Right forelimb (tissue), 1 donor: ENCODE measurements around the gene DEPDC5.

Experiments used
- DNase-seq: peaks from one replicate; pipeline ENCODE4 v3.0.0-alpha.2; 2018

The DEPDC5 gene

GRCh38 chr22:31897842-31898805 lies 144.3 kb downstream of the DEPDC5 start:
- DNase-seq, result no peak

- DNase-seq, result no peak
Measured at GRCh38 chr22:31898926-31899325, 145.1 kb downstream of the DEPDC5 start.

- no peak for DNase-seq
Measured at GRCh38 chr22:31899669-31900068, 145.8 kb downstream of the DEPDC5 start.

GRCh38 chr22:31901388-31902137 lies 147.7 kb downstream of the DEPDC5 start:
- no peak for DNase-seq

- no peak for DNase-seq
Measured at GRCh38 chr22:31904651-31905050, 150.8 kb downstream of the DEPDC5 start.

DNA sequence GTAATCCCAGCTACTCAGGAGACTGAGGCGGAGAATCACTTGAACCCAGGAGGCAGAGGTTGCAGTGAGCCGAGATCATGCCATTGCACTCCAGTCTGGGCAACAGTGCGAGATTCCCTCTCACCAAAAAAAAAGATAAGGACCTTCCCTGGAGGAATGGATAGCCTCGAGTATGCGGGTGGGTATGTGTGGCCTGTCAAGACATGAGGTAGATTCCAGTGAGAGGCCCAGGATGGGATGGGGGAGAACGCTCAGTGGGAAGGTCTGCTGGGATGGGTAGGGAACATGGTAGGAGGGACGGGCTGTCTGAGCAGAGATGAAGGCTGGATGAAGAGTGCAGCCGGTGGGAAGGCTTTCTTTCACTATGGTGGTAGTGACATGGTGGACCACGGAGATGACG lies 151.5 kb downstream of the DEPDC5 start:
- no peak for DNase-seq

DNA sequence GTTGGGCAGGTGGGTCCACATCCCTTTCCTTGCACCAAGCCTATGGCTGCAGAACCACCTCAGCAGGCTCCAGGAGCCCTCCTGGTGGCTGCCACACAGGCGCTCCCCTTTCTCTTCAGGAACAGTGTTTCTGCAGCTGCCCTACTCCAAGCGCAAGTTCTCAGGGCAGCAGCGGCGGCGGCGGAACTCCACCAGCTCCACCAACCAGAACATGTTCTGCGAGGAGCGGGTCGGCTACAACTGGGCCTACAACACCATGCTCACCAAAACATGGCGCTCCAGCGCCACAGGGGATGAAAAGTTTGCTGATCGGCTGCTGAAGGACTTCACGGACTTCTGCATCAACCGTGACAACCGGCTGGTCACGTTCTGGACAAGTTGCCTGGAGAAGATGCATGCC lies 152.3 kb downstream of the DEPDC5 start:
- DNase-seq, result no peak

DNA sequence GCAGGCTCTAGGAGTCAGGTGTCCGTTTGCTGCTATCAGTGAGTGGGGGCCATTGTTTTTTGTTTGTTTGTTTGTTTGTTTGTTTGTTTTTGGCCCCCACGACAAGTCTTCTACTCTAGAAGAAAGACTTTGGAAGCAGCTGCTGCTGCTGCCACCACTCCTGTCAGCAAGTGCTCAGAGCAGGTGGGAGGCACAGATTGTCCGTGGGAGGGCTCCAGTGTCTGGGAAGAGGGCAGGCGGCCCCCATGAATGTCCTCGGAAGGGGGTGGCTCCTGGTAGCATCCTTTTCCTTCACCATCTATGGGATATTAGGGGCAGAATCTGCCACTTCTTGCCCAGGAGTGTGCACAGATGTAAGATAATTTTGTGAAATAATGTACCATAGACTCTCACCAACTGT lies 152.8 kb downstream of the DEPDC5 start:
- DNase-seq, result no peak

DNA sequence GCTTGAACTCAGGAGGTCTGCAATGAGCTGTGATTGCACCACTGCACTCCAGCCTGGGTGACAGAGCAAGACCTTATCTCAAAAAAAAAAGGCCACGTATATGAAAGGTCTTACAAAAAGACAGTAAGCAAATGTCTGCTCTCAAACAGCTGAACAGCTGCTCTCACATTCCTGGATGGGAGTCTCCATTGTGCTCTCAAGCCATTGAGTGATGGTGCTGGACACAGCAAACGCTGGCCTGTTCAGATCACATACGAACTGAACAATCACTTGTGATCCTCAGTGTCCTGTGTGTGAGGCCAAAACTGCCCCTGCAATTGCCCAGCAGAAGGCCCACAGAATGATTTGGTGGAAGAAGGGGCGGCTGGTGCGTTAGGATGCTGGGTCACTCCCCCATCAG lies 156.2 kb downstream of the DEPDC5 start:
- no peak for DNase-seq

DNA sequence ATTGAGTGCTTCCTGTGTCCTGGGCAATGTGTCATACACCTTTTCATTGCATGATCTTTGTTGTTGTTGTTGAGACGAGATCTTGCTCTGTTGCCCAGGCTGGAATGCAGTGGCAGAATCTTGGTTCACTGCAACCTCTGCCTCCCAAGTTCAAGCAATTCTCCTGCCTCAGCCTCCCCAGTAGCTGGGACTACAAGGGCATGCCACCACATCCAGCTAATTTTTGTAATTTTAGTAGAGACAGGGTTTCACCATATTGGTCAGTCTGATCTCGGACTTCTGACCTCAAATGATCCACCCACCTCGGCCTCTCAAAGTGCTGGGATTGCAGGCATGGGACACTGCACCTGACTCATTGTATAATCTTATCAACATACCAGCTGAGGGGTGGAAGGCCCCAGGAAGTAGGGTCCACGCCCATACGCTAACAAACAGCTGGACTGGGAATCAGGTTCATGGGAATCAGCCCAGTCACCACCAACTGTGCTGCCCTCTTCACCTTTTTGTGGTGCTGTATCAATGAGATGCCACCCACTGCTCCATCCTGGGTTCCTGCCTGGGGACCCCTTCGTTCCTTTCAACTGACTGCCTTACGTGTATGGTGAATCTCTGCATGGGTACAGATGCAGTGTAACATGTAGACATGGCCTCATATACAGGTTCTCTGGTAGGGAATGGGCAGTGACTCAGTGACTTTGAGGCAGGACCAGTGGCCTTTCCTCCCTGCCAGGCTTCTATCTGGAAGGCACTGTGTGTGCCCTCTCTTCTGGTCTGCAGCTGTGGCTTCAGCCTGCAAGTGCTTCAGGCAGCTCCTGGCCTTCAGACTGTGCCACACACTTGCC lies 158.0 kb downstream of the DEPDC5 start:
- DNase-seq, result no peak

- DNase-seq, result no peak
Measured at GRCh38 chr22:31912407-31912743, 158.6 kb downstream of the DEPDC5 start.

- DNase-seq, result no peak
Measured at GRCh38 chr22:31915586-31915985, 161.8 kb downstream of the DEPDC5 start.

DNA sequence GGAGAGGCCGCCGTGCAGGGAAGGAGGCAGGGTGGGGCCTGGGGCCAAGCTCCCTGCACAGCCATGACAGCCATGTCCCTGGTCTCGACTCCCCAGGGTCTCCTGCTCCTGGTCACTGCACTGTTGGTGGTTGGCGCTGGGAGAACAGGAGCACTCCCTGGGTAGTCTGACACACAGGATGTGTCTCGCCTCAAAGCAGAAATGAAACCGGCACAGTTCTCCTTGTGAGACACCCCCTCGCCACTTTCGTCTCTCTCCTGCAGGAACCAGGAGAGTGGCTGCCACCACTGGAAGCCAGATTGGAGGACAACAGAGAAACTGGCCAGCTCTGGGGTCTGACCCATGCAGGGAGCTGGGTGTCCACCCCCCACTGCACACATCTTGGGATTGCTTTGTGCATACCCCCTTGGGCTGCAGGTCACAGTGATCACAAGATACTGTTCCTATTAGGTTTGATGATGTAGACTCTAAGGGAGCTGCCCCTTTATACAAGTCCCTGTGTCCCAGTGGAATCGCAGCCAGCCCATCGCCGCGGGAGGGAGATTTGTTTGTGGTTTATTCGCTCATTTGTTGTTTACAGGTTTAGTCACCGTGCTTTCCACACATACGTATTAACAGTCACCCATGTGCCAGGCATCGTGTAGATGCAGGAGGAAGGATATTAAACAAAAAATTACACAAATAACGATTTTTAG lies 163.6 kb downstream of the DEPDC5 start:
- DNase-seq, result no peak

DNA sequence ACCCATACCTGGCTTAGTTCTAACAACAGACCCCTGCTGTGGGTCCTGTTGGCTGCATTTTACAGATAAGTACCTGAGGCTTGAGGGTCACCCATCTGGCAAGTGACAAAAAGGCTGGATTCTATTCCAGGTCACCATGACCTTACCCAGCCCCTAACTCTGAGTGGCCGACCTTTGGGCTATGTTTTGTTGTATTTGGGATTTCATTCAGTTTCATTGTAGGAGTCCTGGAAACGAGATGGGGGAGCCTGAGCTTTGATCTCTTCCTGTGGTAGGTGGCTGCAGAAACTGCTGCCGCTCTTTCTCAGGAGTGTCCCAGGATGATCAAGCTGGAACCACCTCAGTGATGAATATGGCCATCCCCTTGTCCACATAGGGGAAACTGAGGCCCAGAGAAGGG lies 165.9 kb downstream of the DEPDC5 start:
- DNase-seq, result no peak

DNA sequence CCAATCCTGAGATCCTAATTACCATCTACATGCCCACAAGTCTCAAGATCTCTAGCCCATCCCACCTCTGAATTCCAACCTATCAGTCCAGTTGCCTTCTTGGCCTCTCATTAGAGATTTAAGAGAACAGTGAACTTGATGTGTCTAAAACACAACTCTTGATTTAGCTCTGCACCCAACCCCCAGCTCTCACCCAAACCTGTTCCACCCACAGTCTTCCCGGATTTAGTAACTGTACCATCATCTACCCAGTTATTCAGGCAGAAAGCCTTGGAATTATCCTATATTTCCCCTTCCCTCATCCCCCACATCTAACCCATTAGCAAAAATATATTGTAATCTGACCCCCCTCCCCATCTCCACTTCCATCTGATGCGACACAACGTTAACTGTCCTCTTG lies 166.5 kb downstream of the DEPDC5 start:
- DNase-seq, result no peak

GRCh38 chr22:31921106-31921505 lies 167.3 kb downstream of the DEPDC5 start:
- DNase-seq, result no peak

DNA sequence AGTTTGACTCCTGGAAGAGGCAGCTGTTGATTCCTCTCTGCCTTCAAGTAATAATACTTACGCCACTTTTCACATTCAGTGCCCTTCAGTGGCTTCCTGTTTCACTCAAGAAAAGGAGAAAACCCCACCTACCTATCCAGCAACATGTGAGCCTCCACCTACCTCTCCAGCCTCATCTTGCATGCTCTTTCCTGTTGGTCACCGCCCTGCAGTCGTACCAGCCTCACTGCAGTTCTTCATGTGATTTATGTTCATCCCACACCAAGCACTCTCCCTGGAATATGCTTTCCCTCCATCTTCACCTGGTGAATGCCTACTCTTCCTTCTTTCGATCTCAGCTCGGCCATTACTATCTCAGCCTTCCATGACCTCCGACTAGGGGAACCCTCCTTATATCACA lies 168.7 kb downstream of the DEPDC5 start:
- no peak for DNase-seq

- DNase-seq, result no peak
Measured at GRCh38 chr22:31923136-31923535, 169.3 kb downstream of the DEPDC5 start.

DNA sequence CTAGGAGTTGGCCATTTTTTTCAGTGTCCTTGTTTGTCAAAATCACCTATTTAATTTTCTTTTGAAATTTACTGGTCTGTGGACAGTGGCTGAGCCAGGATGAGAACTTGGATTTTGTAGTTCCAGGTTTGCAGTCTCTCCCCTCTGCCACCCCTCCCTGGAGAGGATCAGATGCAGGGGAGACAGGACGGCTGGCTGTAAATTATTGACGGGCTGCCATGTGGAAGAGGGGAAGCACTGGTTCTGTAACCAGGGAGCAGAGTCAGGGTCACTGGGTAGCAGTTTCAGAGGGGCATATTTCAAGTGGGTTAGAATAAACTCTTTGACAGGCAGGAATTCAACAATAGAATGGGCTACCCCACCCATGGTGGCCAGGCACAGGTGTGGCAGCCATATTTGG lies 169.9 kb downstream of the DEPDC5 start:
- no peak for DNase-seq

DNA sequence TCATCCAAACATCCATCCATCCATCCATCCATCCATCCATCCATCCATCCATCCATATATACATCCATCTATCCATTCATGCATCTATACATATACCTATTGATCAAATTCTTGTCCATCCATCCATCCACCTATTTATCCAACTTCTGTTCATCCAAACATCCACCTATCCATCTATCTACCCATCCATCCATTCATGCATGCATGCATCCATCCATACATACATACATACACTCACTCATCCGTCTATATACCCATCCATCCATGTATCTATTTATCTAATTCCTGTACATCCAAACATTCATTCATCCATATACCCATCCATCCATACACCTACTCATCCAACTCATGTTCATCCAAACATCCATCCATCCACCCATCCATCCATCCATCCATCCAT lies 171.2 kb downstream of the DEPDC5 start:
- no peak for DNase-seq

DNA sequence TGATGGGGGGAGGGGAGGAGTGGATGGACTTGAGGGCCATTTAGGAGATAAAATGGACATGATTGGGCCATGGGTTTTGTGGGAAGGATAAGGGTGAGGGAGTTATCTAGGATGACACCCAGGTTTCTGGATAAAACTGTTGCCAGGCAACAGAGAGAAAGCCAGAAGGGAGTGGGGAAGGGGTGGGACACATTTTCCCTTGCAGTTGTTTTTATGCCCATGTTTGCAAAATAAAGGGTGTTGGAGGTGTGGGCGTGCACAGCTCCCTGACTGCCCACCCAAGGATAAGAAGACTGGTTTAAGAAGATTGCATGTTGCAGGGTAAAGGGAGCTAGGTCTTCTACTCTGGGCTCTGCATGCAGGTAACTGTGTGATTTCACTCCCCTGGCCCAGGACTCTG lies 172.2 kb downstream of the DEPDC5 start:
- DNase-seq, result no peak

- no peak for DNase-seq
Measured at GRCh38 chr22:31926969-31927368, 173.2 kb downstream of the DEPDC5 start.

DNA sequence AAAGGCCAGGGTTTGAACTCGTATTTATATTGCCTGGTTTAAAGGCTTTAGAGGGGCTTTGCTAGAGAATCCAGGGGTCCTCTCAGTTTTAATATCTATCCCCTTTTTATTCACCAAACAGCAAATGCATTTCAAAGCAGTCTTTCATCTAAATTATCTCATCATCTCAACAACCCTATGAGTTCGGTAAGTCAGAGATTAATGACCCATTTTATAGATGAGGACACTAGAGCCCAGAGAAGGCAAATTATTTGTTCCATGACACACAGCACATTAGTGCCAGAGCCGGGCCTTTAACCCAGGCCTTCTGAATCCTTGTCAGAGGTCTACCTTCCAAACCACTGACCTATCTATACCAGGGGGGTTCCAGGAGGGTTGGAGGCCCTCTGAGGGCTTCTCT lies 173.7 kb downstream of the DEPDC5 start:
- DNase-seq, result no peak
